ENCODE results near the gene MPIG6B.

Gene MPIG6B

DNA sequence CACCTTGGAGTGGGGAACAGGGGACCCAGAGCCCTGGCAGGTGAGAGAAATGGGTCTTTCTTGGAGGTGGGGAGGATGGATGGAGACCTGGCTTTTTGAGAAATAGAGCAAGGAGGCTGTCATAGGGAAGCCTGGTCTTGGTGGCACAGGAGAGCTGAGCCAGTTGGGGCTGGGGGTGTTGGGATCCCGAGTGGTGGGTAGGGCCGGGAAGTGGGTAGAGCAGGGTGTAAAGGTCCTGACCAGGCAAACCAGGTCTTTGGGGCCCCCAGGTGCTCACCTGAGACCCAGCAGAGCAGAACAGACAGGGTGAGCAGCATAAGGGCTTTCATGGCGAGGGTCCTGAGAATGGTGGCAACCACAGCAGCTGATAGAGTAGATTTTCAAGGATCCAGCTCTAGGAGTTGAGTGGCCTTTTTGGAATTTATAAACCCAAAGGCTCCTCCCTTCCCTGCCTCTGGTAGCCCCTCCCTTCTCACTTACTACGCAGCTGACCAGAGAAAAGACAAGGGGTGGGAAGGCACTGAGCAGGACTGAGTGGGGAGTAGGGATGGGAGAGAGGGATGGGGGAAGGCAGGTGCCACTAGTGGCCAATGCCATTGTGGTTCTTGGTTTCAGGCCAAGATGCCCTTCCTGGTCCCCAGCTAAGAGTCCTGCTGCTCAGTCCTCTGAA is 1.7 kb upstream of the MPIG6B start, which contains the start of gene LY6G6C:
TSS of gene LY6G6C (minus strand) at position 396 of the 670 bp plus-strand sequence. CDS start at position 329, 67 bp downstream.
- DNase-seq (ENCODE audit: low read depth in 3 of 3) = no peak

GRCh38 chr6:31722173-31722572 is 1.0 kb upstream of the MPIG6B start:
- DNase-seq (ENCODE audit: low read depth in 3 of 3) = no peak

GRCh38 chr6:31723980-31724691 is 963 bp downstream of the MPIG6B start:
- DNase-seq (ENCODE audit: low read depth in 3 of 3) = no peak

DNA sequence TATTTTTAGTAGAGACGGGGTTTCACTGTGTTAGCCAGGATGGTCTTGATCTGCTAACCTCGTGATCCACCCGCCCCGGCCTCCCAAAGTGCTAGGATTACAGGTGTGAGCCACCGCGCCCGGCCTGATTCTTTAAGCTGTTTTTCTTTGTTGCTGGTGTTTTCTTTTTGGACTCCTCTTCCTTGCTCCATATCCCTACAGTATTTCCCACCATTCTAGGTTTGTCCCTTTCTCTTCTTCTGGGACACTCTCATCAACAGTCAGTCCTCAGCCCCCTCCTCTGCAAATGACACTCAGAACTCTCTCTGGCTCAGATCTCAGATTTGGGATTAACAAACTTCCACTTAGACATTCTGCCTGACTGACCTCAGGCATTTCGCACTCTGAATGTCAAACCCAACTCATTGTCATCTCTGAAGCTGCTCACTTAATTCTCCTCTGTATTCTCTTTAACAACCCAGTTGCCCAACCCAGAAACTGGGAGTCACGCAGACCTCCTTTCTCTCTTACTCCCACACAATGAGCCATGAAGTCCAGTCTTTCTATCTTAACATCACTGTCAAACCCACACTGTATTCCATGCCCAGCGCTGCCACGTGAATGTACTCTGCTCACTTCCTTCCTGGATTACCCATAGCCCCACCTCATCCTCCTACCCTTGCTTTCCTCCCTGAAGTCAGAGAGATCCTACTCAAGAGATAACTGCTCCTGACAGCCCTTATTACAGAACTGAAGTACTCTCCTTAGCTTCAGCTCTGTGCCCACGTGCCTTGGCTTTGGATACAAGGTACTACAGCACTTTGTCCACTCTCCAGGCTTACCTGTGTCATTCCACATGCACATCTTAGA is 2.6 kb downstream of the MPIG6B start:
- DNase-seq (ENCODE audit: low read depth in 3 of 3) = no peak

DNA sequence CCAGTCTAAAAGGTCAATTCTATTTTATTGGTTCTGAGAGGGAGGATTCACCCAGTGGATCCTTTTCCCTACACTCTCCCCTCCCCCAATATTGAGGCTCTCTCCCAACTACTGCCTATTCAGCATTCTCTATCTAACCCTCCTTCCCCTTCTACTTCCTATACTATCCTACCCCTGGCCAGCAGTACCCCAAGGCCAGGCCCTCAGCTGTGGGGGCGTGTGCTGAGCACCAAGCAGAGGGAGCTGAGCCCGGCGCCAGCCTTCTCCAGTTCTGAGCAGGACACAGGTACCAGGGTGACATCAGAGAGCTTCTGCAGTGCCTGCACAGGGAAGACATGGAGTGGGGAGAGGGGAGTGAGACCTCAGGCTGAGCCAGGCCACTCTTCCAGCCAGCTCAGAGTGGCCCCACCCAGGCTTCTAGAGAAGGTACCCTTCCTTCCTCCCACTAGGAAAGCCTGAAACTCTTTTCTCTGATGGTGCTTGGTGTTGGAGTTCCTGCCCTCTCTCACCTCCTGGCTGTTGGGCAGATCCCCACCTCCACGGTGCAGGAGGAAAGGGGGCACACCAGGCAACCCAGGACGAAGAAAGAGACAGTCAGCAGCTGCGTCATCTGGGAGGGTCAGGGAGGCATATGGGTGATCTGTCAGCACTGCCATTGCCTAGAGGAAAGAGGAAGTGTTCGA is 4.0 kb downstream of the MPIG6B start:
- no peak for DNase-seq (ENCODE audit: low read depth in 3 of 3)

DNA sequence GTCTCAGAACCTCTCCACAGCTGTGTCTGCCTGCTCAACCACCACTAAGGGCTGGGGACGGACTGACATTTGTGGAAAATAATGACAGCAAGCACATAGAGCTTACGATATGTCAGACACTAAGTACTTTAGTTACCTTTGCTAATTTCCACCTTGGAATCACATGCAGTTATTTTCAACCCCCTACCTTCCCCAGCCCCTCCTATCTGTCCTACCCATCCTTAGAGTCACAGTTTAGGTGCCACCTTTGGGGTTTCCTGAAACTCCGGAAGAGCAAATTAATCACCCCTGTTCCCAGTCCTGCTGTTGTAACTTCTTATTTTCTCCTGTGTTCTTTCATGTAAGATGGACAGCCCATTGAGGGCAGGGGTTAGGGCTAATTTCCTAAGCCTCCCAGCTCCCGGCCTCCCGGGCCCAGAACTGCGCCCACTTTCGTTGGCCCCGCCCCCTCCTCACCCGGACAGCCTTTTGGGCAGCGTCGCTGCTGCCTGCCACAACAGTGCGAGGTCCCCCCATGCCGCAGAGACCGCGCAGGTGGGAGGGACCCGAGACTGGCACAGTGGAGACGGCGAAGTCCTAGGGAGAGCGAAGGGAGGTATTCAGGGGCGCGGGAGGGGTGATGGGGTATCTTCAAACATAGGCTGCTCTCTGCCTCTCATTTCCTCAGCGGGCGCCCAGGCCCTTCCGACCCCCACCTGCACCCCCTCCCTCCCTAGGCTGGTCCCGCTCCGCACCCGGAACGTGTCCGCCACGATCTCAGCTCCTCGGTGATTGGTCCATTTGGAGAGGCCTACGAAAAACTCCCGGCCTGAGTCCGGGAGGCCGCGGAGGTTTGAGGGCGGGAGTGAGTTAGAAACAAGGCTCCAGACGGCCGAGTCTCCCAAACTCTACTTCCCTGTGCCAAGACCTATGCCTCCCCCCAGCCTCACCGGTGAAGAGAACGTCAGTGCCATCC is 4.8 kb downstream of the MPIG6B start:
- no peak for DNase-seq (ENCODE audit: low read depth in 3 of 3)

DNA sequence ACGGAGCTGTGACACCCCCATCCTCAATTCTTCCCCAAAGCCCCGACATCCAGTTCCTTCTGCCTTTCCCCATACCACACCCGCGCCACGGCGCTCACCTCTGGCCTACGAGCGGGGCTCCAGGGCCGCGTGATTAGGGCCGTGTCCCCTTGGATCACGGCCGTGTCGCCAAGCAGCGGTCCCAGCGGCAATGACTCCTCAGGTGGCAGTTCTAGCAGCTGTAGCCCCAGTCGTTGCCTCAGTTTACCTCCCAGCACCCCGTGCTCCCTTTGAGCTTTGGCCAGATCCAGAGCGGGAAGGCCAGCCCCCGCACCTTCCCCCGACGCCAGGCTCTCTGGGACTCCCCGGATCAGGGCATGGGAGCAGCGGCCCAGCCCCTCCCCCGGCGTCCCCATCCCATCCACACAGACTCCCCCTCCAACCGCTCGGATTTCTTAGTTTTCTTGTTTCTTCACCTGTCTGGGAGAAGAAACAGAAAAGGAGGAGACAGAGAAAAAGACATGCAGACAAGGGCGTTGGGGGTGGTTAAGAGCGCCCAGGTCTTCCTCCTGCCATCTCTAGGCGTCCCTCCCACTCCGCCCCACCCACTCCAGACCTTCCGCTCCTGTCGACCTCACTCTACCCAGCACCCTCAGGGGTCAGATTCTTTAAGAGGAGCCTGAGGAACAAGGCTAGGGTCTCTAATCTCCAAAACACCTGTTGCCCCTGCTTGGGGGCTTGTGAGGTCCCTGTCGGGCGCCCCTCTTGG is 5.8 kb downstream of the MPIG6B start, which contains the start of gene DDAH2:
TSS of gene DDAH2 (minus strand) at position 533 of the 748 bp plus-strand sequence. CDS start at position 395, 138 bp downstream.
- no peak for DNase-seq (ENCODE audit: low read depth in 3 of 3)

DNA sequence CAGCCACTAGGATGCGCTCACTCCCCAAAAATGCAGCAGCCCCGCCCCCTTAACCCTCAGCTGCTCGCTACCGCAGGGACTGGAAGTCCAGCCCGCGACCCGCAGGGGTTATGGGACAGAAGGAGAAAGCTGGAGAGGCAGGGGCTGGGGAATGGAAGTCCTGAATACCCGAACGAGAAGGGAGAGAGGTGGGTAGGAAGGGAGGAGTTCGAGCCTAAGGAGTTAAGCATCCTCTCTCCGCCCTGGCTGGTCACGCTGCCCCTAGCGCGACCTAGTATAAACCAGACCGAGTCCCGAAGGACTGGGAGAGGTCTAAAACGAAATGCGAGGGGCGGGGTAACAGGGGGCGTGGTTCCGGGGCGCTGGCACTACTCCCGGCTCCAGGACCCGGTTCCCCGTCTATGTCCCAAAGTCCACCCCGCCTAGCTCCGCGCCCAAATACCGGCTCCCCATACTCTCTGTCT is 6.4 kb downstream of the MPIG6B start:
- DNase-seq (ENCODE audit: low read depth in 3 of 3) = peak in 2 of 3 donors; percentile 55 to 78

DNA sequence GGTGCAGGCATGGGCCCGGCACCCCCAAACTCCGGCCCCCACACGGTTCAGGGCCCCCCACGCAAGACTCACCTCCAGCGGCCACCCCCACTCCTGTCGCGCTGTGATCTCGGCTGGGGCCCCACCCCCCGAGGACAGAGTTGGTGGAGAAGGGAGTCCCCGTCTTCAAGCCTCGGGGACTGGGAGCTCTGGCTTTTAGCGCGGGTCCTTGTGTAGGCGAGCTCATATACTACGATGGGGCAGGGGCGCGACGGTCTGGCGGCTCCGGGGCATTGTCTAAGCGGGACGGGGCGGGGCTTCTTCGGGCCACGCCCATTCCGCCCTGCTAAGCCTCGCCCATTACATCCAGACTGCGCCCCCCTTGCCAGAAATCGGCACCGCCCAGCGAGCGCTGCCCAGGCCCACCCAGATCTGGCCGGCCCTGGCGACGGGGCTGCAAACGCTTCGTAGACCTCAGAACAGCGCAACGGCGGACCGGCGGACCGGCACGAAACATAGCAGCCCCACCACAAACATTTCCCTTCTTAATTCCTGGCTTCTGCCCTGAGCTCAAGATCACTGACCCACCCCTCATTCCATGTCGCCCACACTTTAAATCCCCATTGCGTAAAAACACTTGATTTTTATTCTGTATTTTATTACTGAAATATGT is 6.9 kb downstream of the MPIG6B start:
- peak in 1 of 3 donors; percentile 53 for DNase-seq (ENCODE audit: low read depth in 3 of 3)

DNA sequence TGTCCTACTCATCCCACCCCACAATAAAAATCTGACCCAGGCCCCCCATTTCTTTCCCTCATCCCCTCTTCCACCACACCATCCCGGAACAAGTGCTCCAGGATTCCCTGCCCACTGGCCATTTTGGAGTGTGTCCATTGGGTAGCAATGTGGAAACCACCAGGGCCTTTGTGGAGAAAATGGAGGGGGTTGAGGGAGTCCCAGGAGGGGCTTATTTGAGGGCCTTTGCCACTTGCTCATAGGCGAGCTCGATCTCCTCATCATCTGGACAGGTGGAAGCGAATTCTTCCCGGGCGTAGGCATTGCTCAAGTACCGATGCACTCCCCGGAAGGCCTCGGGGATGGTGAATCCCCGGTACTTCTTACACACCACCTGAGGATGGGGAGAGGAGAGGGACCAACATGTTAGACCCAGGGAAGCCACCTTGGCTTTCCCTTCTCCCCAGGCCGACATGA is 7.5 kb downstream of the MPIG6B start:
- no peak for DNase-seq (ENCODE audit: low read depth in 3 of 3)

- no peak for DNase-seq (ENCODE audit: low read depth in 3 of 3)
These were observed 8.9 kb downstream of the MPIG6B start for GRCh38 chr6:31732029-31732428.

GRCh38 chr6:31733734-31734133 is 10.6 kb downstream of the MPIG6B start:
- no peak for DNase-seq (ENCODE audit: low read depth in 3 of 3)

- no peak for DNase-seq (ENCODE audit: low read depth in 3 of 3)
These were observed 11.2 kb downstream of the MPIG6B start for GRCh38 chr6:31734247-31734820.

GRCh38 chr6:31734821-31735406 is 11.7 kb downstream of the MPIG6B start:
- peak in 1 of 3 donors; percentile 48 for DNase-seq (ENCODE audit: low read depth in 3 of 3)

- peak; percentile 64 to 81 (median 72) for DNase-seq (ENCODE audit: low read depth in 3 of 3)
These were observed 13.0 kb downstream of the MPIG6B start, which contains the start of gene CLIC1 for GRCh38 chr6:31736021-31736767. TSS of gene CLIC1 (minus strand) at chr6:31736530. CDS start at chr6:31736300, 230 bp downstream.

GRCh38 chr6:31736768-31737314 is 13.7 kb downstream of the MPIG6B start:
- no peak for DNase-seq (ENCODE audit: low read depth in 3 of 3)
